Mesenchymal stem cell (in vitro differentiated cells and primary cell): ENCODE results near the gene PRMT7.

Experiments
- DNase-seq: peaks from one replicate; pipeline ENCODE4 v3.0.0-alpha.2; 2013
- H2AFZ ChIP-seq: one replicate; pipeline ENCODE4 v1.6.1; 2013; ENCODE audit warnings: low read depth, mild to moderate bottlenecking, control low read depth, inconsistent platforms, low read length, moderate library complexity
- H2AK5ac ChIP-seq: 2 replicates; pipeline ENCODE4 v1.6.1; 2013; ENCODE audit warnings: low read length, moderate library complexity, mild to moderate bottlenecking, inconsistent platforms; ENCODE audit not compliant: severe bottlenecking
- H2BK120ac ChIP-seq: one replicate; pipeline ENCODE4 v1.6.1; 2013; ENCODE audit warnings: low read depth, mild to moderate bottlenecking, inconsistent platforms, low read length, moderate library complexity
- H2BK12ac ChIP-seq, 2 experiments: one replicate each; pipeline ENCODE4 v1.6.1; 2013; ENCODE audit warnings: inconsistent platforms in 2 of 2, low read length in 2 of 2, mild to moderate bottlenecking in 2 of 2, moderate library complexity in 2 of 2, control low read depth in 1 of 2
- H2BK15ac ChIP-seq: one replicate; pipeline ENCODE4 v1.6.1; 2013; ENCODE audit warnings: mild to moderate bottlenecking, low read depth, inconsistent platforms; ENCODE audit not compliant: poor library complexity, severe bottlenecking
- H2BK5ac ChIP-seq: 2 replicates; pipeline ENCODE4 v1.6.1; 2013; ENCODE audit warnings: low read depth, mild to moderate bottlenecking, low read length, control low read depth, inconsistent platforms; ENCODE audit not compliant: poor library complexity, severe bottlenecking
- H3K14ac ChIP-seq, 2 experiments: one replicate each; pipeline ENCODE4 v1.6.1; 2013; ENCODE audit warnings: inconsistent platforms in 2 of 2, low read length in 2 of 2, control low read depth in 1 of 2, mild to moderate bottlenecking in 1 of 2, moderate library complexity in 1 of 2
- H3K18ac ChIP-seq, 2 experiments: one replicate each; pipeline ENCODE4 v1.6.1; 2013; ENCODE audit warnings: inconsistent platforms in 2 of 2, low read length in 2 of 2, control low read depth in 1 of 2, low read depth in 1 of 2, mild to moderate bottlenecking in 1 of 2
- H3K23ac ChIP-seq, 2 experiments: one replicate each; pipeline ENCODE4 v1.6.1; 2013; ENCODE audit warnings: inconsistent platforms in 2 of 2, low read length in 2 of 2, mild to moderate bottlenecking in 2 of 2, moderate library complexity in 2 of 2, control low read depth in 1 of 2
- H3K27ac ChIP-seq: 2 replicates; pipeline ENCODE4 v1.5.1; 2013; ENCODE audit warnings: mild to moderate bottlenecking, moderate library complexity, low read length, control low read depth, inconsistent platforms; ENCODE audit not compliant: poor library complexity, severe bottlenecking
- H3K27me3 ChIP-seq, 2 experiments: 2 replicates each; pipeline versions ENCODE4 v1.6.1 to v1.7.0; 2013; ENCODE audit warnings: low read length in 2 of 2, mild to moderate bottlenecking in 2 of 2, moderate library complexity in 2 of 2, control low read depth in 1 of 2, inconsistent platforms in 1 of 2; ENCODE audit not compliant: control insufficient read depth in 1 of 2, insufficient read depth in 1 of 2
- H3K36me3 ChIP-seq, 2 experiments: 2 replicates each; pipeline versions ENCODE4 v1.6.1 to v1.7.0; 2013; ENCODE audit warnings: low read length in 2 of 2, control low read depth in 1 of 2, inconsistent platforms in 1 of 2, low read depth in 1 of 2, mild to moderate bottlenecking in 1 of 2; ENCODE audit not compliant: insufficient read depth in 2 of 2, control insufficient read depth in 1 of 2
- H3K4ac ChIP-seq, 2 experiments: one replicate each; pipeline ENCODE4 v1.6.1; 2013; ENCODE audit warnings: inconsistent platforms in 2 of 2, low read length in 2 of 2, mild to moderate bottlenecking in 2 of 2, moderate library complexity in 2 of 2, control low read depth in 1 of 2, low read depth in 1 of 2
- H3K4me1 ChIP-seq: 2 replicates; pipeline ENCODE4 v1.6.1; 2013; ENCODE audit warnings: low read depth, low read length, control low read depth; ENCODE audit not compliant: control insufficient read depth, insufficient read depth
- H3K4me2 ChIP-seq: 2 replicates; pipeline ENCODE4 v1.6.1; 2013; ENCODE audit warnings: low read length, mild to moderate bottlenecking, inconsistent platforms; ENCODE audit not compliant: poor library complexity, severe bottlenecking
- H3K4me3 ChIP-seq, 2 experiments: 2 replicates each; pipeline versions ENCODE4 v1.5.1 to v1.7.0; 2013; ENCODE audit warnings: low read length in 2 of 2, mild to moderate bottlenecking in 2 of 2, control low read depth in 1 of 2, low read depth in 1 of 2; ENCODE audit not compliant: insufficient read depth in 1 of 2
- H3K79me1 ChIP-seq: replicated peaks from 2 replicates; pipeline ENCODE4 v1.6.1; 2013; ENCODE audit warnings: mild to moderate bottlenecking, control low read depth, low read length, inconsistent platforms; ENCODE audit not compliant: poor library complexity, severe bottlenecking
- H3K9ac ChIP-seq: 2 replicates; pipeline ENCODE4 v1.7.0; 2013; ENCODE audit warnings: mild to moderate bottlenecking, low read length, moderate library complexity
- H3K9me3 ChIP-seq: 2 replicates; pipeline ENCODE4 v1.7.0; 2013; ENCODE audit warnings: mild to moderate bottlenecking, low read length; ENCODE audit not compliant: control insufficient read depth
- H4K8ac ChIP-seq: one replicate; pipeline ENCODE4 v1.6.1; 2013; ENCODE audit warnings: inconsistent platforms, mild to moderate bottlenecking, low read length, moderate library complexity
- H4K91ac ChIP-seq: one replicate; pipeline ENCODE4 v1.6.1; 2013; ENCODE audit warnings: mild to moderate bottlenecking, low read length, inconsistent platforms
- WGBS: methylation state at CpG from one replicate; pipeline ENCODE4 v1.1.7; 2013; ENCODE audit warnings: mixed read lengths; 5-methylcytosine and 5-hydroxymethylcytosine counted together

Gene PRMT7

DNA sequence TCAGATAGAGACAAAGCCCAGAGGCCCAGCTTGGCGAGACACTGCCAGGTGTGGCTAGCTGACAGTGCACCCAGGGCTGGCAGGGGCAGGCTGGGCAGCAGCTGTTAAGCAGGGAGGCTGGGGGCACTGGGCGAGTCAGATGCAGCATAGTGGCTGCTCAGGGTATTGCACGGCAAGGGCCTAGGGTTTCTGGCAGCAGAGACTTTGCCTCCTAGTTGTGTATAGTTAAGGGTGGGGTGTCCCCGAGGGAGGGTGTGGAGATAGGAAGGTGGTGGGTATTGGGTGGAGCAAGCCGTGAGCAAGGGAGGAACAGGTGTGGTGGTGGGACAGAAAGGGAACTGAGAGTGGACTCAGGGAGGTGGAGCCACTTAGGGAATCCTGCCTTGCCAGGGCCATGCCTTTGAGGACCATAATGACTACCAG is 71.5 kb downstream of the PRMT7 start:
- no peak overlapping the region for H3K23ac ChIP-seq
- H3K18ac ChIP-seq = no peak overlapping the region
- 79% methylated on average over 5 of the region's 5 CpGs for WGBS
- no peak overlapping the region for H3K9ac ChIP-seq
- no peak overlapping the region for H3K4me2 ChIP-seq
- no peak overlapping the region for H3K14ac ChIP-seq
- no peak overlapping the region for H2BK12ac ChIP-seq
- no peaks in the 10 kb centered on the region for H3K79me1 ChIP-seq
- DNase-seq = no peak
- H3K27ac ChIP-seq = no peak overlapping the region
- H2BK5ac ChIP-seq = no peak overlapping the region
- H4K91ac ChIP-seq = no peak overlapping the region
- no peak overlapping the region for H3K4me3 ChIP-seq
- no peak overlapping the region for H2AK5ac ChIP-seq
- no peak overlapping the region for H2AFZ ChIP-seq
- H2BK120ac ChIP-seq = no peak overlapping the region
- no peak overlapping the region for H2BK15ac ChIP-seq
- H3K4me1 ChIP-seq = no peaks in the 10 kb centered on the region
- no peak overlapping the region for H3K4ac ChIP-seq
- no peak overlapping the region for H4K8ac ChIP-seq
- no peaks in the 10 kb centered on the region for H3K36me3 ChIP-seq
- peaks cover 32 to 46% of the 10 kb centered on the region in 2 experiments for H3K27me3 ChIP-seq
- H3K9me3 ChIP-seq = no peaks in the 10 kb centered on the region

DNA sequence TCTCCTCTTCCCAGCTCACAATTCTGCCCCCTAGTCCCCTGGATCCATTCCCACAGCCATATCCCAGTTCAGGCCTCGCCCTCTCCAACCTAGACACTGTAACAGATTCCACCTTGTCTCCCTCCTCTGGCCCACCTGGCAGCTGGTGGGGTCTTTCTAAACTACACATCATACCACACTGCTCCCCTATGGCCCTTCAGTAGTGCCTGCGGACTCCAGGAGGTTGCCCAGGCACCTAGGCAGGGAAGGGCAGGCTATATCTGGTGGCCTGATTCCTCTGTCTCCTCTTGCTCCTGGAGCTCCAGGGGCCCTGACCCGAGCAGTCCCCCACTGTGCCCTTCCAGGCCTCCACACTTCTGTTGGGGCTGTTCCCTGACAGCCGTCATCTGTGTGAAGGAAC is 73.0 kb downstream of the PRMT7 start:
- no peak for DNase-seq

DNA sequence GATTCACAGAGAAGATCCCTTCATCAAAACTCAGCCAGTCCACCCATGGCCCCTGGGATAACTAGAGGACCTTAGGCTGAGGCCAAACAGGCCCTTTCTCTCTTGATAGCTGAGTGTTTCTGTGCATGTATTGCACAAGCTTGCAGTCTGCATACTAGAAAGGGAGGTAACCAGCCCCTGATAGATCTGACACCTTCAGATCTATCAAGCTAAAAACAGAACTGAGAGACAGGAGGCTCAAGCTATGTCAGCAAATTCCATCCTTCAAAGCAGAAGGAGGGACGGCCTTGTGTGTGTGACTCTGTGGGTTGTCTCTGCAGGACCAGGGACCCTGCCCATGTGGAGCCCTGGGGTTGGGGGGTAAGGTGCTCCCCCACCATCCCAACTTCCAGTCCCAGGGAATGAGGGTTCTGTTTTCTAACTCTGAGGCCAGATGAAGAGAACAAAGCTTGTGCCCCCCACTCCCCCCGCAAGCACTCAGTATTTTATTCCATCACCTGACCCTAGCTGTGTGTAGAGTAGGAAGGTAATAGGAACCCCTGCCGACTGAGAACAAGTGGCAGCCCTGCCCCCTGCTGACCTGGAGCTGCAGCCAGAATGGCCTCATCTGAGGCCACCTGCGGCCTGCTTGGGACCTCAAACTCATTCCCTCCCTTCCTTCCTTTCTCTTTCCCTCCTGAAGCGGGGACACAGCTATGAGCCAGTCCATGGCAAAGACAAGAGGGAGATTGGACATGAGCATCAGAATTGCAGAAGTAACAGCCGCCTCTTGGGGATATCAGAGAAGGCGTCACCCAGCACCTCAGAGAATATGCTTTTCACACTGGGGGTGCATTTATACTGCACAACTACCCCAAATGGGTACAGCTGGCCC is 73.7 kb downstream of the PRMT7 start:
- Histone ChIP-seq H3K18ac (no peak overlapping the region), H3K9ac (no peak overlapping the region), H3K36me3 (no peaks in the 10 kb centered on the region), H3K14ac (no peak overlapping the region), H2BK15ac (no peak overlapping the region), H3K4ac (no peak overlapping the region), H3K4me3 (no peak overlapping the region), H3K23ac (no peak overlapping the region), H4K8ac (no peak overlapping the region), H2BK12ac (no peak overlapping the region), H3K9me3 (no peaks in the 10 kb centered on the region), H2BK5ac (no peak overlapping the region), H2AFZ (no peak overlapping the region), H4K91ac (no peak overlapping the region), H3K79me1 (no peaks in the 10 kb centered on the region), H3K27me3 (peaks cover 26 to 45% of the 10 kb centered on the region in 2 experiments), H3K4me1 (peaks cover 2% of the 10 kb centered on the region), H3K4me2 (no peak overlapping the region), H2AK5ac (no peak overlapping the region), H2BK120ac (no peak overlapping the region), H3K27ac (no peak overlapping the region)
- DNase-seq = no peak
- WGBS = 60% methylated on average over 6 of the region's 7 CpGs

More for the DNA sequence above, 73.0 kb downstream of the PRMT7 start:
- H3K79me1 ChIP-seq = no peaks in the 10 kb centered on the region
- no peak overlapping the region for H3K9ac ChIP-seq
- H3K23ac ChIP-seq = no peak overlapping the region
- no peaks in the 10 kb centered on the region for H3K4me1 ChIP-seq
- no peak overlapping the region for H2BK15ac ChIP-seq
- no peak overlapping the region for H2BK5ac ChIP-seq
- H3K4ac ChIP-seq = no peak overlapping the region
- peaks cover 26 to 46% of the 10 kb centered on the region in 2 experiments for H3K27me3 ChIP-seq
- no peak overlapping the region for H2AFZ ChIP-seq
- no peak overlapping the region for H3K4me3 ChIP-seq
- H4K91ac ChIP-seq = no peak overlapping the region
- WGBS = 78% methylated on average over 4 of the region's 4 CpGs
- no peak overlapping the region for H2BK120ac ChIP-seq
- H4K8ac ChIP-seq = no peak overlapping the region
- no peak overlapping the region for H3K14ac ChIP-seq
- no peak overlapping the region for H3K4me2 ChIP-seq
- no peak overlapping the region for H3K27ac ChIP-seq
- no peaks in the 10 kb centered on the region for H3K36me3 ChIP-seq
- H2AK5ac ChIP-seq = no peak overlapping the region
- no peak overlapping the region for H2BK12ac ChIP-seq
- no peak overlapping the region for H3K18ac ChIP-seq
- H3K9me3 ChIP-seq = no peaks in the 10 kb centered on the region

DNA sequence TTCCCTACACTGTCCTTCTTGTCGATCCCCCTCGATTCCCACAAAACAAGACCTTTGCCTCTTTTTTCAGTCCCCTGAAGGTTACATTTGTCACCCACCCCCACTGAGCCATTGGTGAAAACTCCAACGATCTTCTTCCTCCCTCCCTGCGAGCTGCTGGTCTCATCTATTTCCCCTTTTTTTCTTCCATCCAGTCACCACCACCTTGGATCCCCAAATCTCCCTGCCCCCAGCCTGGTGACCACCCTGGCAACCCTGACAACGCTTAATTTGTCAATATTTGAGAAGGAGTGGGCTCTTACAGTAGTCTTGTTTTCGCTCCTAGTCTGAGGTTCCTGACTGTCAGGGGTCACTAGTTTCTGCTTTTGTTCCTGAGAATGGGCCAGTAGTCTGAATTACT is 74.6 kb downstream of the PRMT7 start:
- H3K9ac ChIP-seq = no peak overlapping the region
- H3K4me1 ChIP-seq = peaks cover 2% of the 10 kb centered on the region
- H3K9me3 ChIP-seq = no peaks in the 10 kb centered on the region
- H2BK5ac ChIP-seq = no peak overlapping the region
- no peak overlapping the region for H3K14ac ChIP-seq
- H3K4me2 ChIP-seq = no peak overlapping the region
- H3K79me1 ChIP-seq = no peaks in the 10 kb centered on the region
- WGBS = 81% methylated on average over 6 of the region's 6 CpGs
- peaks cover 26 to 41% of the 10 kb centered on the region in 2 experiments for H3K27me3 ChIP-seq
- DNase-seq = no peak
- no peak overlapping the region for H2BK120ac ChIP-seq
- no peak overlapping the region for H3K4ac ChIP-seq
- H2AK5ac ChIP-seq = no peak overlapping the region
- H3K27ac ChIP-seq = no peak overlapping the region
- no peak overlapping the region for H2BK15ac ChIP-seq
- H3K4me3 ChIP-seq = no peak overlapping the region
- no peak overlapping the region for H2BK12ac ChIP-seq
- no peak overlapping the region for H4K91ac ChIP-seq
- no peak overlapping the region for H3K23ac ChIP-seq
- H3K36me3 ChIP-seq = no peaks in the 10 kb centered on the region
- H3K18ac ChIP-seq = no peak overlapping the region
- H2AFZ ChIP-seq = no peak overlapping the region
- no peak overlapping the region for H4K8ac ChIP-seq
